Lower lobe of right lung (tissue), 2 donors: Measurements from ENCODE around the gene BRF1. TPM values are rescaled to one million over a fixed set of nuclear protein-coding genes. Genes with fewer than 3 reads are reported as not detected.
A peak's percentile ranks its signal among the peaks of the same experiment; 100 is the strongest.

Experiments
- ATAC-seq, 2 donors: fragments of 200-7000 bp; cut with Tn5 transposase; one replicate each; pipeline ENCODE4 v1.9.1; 2020 to 2022; ENCODE audit warnings: mild to moderate bottlenecking in 2 of 2, moderate library complexity in 2 of 2
- DNase-seq: peaks from one replicate; pipeline ENCODE4 v3.0.0-alpha.2; 2020
- H3K27ac ChIP-seq: fragments of 200-600 bp; one replicate; pipeline ENCODE4 v1.8.0; 2022
- H3K27me3 ChIP-seq: fragments of 200-600 bp; one replicate; pipeline ENCODE4 v1.8.0; 2022; ENCODE audit warnings: low read depth
- H3K36me3 ChIP-seq: fragments of 200-600 bp; one replicate; pipeline ENCODE4 v1.8.0; 2022; ENCODE audit warnings: mild to moderate bottlenecking
- H3K4me1 ChIP-seq: fragments of 200-600 bp; one replicate; pipeline ENCODE4 v1.8.0; 2022
- H3K4me3 ChIP-seq: fragments of 200-600 bp; one replicate; pipeline ENCODE4 v1.8.0; 2022; ENCODE audit warnings: mild to moderate bottlenecking
- H3K9me3 ChIP-seq: fragments of 200-600 bp; one replicate; pipeline ENCODE4 v1.8.0; 2022
- intact Hi-C: fragments of 100-400 bp; cut with DNase I; formaldehyde crosslinking; loops from one replicate; pipeline ENCODE4 v1.11.0; 2022
- total RNA-seq: library from RNA; stranded (reverse); fragmentation: NEBNext Ultra II Directional; extraction: Animal tissue kit (Norgen Biotek cat#: 25700); gene quantifications from one replicate; pipeline ENCODE4 v1.2.1, GENCODE V29; 2021
- TF ChIP-seq, protein P1 (sequence below): fragments of 200-600 bp; IDR thresholded peaks from one replicate; pipeline ENCODE4 v1.8.0; 2022; ENCODE audit warnings: antibody characterized with exemption, mild to moderate bottlenecking
- donor health status: DM: no; HTN: yes; CAD: no; lungs with severe emphysema.

The BRF1 gene
- total RNA-seq, 1 donor from 2014 or later = 35.7 TPM

- no peak for ATAC-seq
- no peaks in the 10 kb centered on the region for H3K27me3 ChIP-seq
- no peaks in the 10 kb centered on the region for H3K36me3 ChIP-seq
- H3K27ac ChIP-seq = no peak overlapping the region
- TF ChIP-seq, protein P1, sequence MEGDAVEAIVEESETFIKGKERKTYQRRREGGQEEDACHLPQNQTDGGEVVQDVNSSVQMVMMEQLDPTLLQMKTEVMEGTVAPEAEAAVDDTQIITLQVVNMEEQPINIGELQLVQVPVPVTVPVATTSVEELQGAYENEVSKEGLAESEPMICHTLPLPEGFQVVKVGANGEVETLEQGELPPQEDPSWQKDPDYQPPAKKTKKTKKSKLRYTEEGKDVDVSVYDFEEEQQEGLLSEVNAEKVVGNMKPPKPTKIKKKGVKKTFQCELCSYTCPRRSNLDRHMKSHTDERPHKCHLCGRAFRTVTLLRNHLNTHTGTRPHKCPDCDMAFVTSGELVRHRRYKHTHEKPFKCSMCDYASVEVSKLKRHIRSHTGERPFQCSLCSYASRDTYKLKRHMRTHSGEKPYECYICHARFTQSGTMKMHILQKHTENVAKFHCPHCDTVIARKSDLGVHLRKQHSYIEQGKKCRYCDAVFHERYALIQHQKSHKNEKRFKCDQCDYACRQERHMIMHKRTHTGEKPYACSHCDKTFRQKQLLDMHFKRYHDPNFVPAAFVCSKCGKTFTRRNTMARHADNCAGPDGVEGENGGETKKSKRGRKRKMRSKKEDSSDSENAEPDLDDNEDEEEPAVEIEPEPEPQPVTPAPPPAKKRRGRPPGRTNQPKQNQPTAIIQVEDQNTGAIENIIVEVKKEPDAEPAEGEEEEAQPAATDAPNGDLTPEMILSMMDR = no peak
- intact Hi-C loops = no loop called here
- H3K4me1 ChIP-seq = peaks cover 62% of the 10 kb centered on the region
- DNase-seq = peak; percentile 27
- no peak overlapping the region for H3K4me3 ChIP-seq
- no peaks in the 10 kb centered on the region for H3K9me3 ChIP-seq
These were observed 33.0 kb upstream of the BRF1 start for GRCh38 chr14:105333613-105334364.

GRCh38 chr14:105333020-105333490 lies 32.3 kb upstream of the BRF1 start:
- Histone ChIP-seq H3K4me3 (no peak overlapping the region), H3K36me3 (no peaks in the 10 kb centered on the region), H3K9me3 (no peaks in the 10 kb centered on the region), H3K4me1 (peaks cover 62% of the 10 kb centered on the region), H3K27me3 (no peaks in the 10 kb centered on the region), H3K27ac (no peak overlapping the region)
- ATAC-seq (no peak), DNase-seq (peak; percentile 45)
- TF ChIP-seq, protein P1 = no peak
- intact Hi-C loops = no loop called here

DNA sequence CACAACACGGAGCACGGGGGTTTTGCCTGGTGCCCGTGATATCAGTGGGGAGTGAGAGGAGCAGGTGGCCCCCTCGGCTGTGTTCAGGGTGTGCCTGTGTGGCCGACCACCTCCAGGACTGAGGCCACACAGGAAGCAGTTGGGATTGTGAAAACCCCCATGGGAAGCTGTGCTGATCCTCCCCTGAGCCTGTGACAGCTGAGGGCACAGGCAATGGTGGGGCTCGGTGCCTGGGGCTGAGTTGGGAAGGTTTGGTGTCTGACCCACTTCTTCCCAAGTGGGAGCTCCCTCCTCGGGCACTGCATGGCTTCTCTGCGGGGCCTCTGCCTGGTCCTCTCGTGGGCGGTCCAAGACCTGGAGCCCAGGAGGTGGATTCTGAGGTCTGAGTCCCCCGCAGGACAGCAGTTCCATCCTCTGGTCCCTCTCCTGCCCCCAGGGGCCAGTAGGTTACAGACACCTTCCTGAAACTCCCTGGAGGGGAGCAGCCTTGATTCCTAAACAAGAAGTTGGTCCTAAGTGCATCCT lies 31.6 kb upstream of the BRF1 start:
- no peak for ATAC-seq
- H3K9me3 ChIP-seq = no peaks in the 10 kb centered on the region
- no peak overlapping the region for H3K4me3 ChIP-seq
- DNase-seq = no peak
- peaks cover 55% of the 10 kb centered on the region for H3K4me1 ChIP-seq
- H3K36me3 ChIP-seq = no peaks in the 10 kb centered on the region
- no peaks in the 10 kb centered on the region for H3K27me3 ChIP-seq
- peak overlapping the region; percentile 13 for H3K27ac ChIP-seq
- TF ChIP-seq, protein P1 = no peak
- intact Hi-C loops = no loop called here

- DNase-seq (peak; percentile 35), ATAC-seq (no peak)
- no peaks in the 10 kb centered on the region for H3K9me3 ChIP-seq
- H3K4me1 ChIP-seq = peaks cover 55% of the 10 kb centered on the region
- TF ChIP-seq, protein P1 = no peak
- H3K4me3 ChIP-seq = no peak overlapping the region
- H3K27me3 ChIP-seq = no peaks in the 10 kb centered on the region
- H3K36me3 ChIP-seq = no peaks in the 10 kb centered on the region
- intact Hi-C loops = no loop called here
- H3K27ac ChIP-seq = peak overlapping the region; percentile 13
These were observed 31.0 kb upstream of the BRF1 start for GRCh38 chr14:105331575-105332349.

- H3K4me3 ChIP-seq = no peak overlapping the region
- peak overlapping the region; percentile 20 for H3K27ac ChIP-seq
- intact Hi-C loops = no loop called here
- H3K4me1 ChIP-seq = peaks cover 55% of the 10 kb centered on the region
- H3K36me3 ChIP-seq = no peaks in the 10 kb centered on the region
- H3K27me3 ChIP-seq = no peaks in the 10 kb centered on the region
- TF ChIP-seq, protein P1 = no peak
- ATAC-seq = peak; percentile 40 to 43
- peak; percentile 72 for DNase-seq
- no peaks in the 10 kb centered on the region for H3K9me3 ChIP-seq
These were observed 29.7 kb upstream of the BRF1 start for GRCh38 chr14:105330491-105330895.
